Fibroblast of upper back skin (primary cell): ENCODE measurements around the gene PPP1R36.
A peak's percentile ranks its signal among the peaks of the same experiment; 100 is the strongest.
"Not testable (repeated sequence)": the region's sequence is repeated elsewhere in the genome, so short reads cannot be mapped to it uniquely, and the experiment has no call there.

Source experiments
- DNase-seq: peaks from one replicate; pipeline ENCODE4 v3.0.0-alpha.2; 2013

PPP1R36 gene

DNA sequence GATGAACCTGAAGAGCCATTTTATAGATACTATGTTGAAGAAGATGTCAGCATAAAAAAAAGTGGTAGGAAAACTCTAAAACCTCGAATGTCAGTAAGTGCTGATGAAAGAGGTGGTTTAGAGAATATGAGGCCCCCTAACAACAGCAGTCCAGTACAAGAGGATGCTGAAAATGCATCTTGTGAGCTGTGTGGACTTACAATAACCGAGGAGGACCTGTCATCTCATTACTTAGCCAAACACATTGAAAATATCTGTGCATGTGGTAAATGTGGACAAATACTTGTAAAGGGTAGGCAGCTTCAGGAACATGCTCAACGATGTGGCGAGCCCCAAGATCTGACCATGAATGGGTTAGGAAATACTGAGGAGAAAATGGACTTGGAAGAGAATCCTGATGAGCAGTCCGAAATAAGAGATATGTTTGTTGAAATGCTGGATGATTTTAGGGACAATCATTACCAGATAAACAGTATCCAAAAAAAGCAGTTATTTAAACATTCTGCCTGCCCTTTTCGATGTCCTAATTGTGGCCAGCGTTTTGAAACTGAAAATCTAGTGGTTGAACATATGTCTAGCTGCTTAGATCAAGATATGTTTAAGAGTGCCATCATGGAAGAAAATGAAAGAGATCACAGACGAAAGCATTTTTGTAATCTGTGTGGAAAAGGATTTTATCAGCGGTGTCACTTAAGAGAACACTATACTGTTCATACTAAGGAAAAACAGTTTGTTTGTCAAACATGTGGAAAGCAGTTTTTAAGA lies 27.0 kb upstream of the PPP1R36 start:
- DNase-seq, result no peak

DNA sequence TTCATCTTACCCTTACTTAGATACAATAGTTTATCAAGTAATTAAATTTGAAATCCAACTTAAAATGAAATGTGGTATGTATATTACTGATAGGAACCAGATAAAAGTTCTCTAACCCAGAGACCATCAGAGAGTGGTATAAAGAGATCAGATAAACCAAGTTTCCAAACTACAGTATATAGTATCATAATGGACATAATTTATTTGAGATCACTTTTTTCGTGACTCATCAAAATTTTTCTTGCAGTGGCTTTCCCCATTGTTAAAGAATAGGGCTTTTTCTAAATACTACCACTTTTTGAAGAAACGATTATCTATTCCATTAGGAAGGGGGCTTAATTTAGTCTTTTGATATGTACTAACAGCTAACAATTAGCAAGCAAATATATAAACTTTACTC lies 24.4 kb upstream of the PPP1R36 start:
- no peak for DNase-seq

DNA sequence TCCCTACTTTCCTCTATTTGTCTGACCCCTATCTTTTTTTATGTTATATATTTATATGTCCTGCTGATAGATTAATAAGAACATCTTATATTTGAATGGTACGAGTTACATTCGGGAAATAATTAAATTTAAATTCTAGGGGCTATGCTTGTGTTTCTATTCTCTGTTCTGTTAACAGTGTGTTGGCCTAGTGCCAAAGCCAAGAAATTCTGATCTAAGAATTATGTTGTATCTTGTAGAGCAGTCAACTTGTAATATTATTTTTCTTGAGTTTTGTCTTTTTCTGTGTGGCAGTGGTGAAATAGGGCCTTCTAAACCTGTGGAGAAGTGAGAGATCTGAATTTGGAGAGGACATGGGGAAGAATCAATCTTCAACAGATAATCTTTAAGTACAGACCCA lies 18.2 kb upstream of the PPP1R36 start:
- DNase-seq, result no peak

- peak; percentile 72 for DNase-seq
Observed at GRCh38 chr14:64536488-64537245, 13.1 kb upstream of the PPP1R36 start.

DNA sequence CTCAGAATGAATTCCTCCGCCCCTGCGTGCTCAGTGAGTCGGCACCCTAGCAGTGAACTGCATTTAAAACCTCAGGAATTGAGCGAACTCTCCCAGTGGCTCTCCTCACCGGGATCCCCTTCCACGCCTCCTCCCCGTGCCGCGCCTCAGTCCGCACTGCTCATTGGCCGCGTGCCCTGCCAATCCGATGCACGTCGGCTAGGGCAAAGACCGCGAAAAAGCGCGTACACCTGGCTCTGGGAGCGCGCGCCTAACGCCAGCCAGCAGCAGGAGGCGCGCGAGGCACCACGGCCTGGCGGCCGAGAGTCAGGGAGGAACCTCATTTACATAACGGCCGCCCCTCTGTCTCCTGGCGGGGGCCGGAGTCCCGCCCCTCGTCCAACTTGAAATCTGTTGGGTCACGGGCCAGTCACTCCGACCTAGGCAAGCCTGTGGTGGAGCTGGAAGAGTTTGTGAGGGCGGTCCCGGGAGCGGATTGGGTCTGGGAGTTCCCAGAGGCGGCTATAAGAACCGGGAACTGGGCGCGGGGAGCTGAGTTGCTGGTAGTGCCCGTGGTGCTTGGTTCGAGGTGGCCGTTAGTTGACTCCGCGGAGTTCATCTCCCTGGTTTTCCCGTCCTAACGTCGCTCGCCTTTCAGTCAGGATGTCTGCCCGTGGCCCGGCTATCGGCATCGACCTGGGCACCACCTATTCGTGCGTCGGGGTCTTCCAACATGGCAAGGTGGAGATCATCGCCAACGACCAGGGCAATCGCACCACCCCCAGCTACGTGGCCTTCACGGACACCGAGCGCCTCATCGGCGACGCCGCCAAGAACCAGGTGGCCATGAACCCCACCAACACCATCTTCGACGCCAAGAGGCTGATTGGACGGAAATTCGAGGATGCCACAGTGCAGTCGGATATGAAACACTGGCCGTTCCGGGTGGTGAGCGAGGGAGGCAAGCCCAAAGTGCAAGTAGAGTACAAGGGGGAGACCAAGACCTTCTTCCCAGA lies 9.3 kb upstream of the PPP1R36 start, which contains the start of gene HSPA2:
Gene HSPA2, plus strand, starts transcription at position 534 of the 995 bp plus-strand sequence. Its CDS starts 109 bp downstream, at position 643.
- peak; percentile 99 for DNase-seq

- peak; percentile 23 for DNase-seq
Observed at GRCh38 chr14:64541261-64541971, 8.3 kb upstream of the PPP1R36 start.

DNA sequence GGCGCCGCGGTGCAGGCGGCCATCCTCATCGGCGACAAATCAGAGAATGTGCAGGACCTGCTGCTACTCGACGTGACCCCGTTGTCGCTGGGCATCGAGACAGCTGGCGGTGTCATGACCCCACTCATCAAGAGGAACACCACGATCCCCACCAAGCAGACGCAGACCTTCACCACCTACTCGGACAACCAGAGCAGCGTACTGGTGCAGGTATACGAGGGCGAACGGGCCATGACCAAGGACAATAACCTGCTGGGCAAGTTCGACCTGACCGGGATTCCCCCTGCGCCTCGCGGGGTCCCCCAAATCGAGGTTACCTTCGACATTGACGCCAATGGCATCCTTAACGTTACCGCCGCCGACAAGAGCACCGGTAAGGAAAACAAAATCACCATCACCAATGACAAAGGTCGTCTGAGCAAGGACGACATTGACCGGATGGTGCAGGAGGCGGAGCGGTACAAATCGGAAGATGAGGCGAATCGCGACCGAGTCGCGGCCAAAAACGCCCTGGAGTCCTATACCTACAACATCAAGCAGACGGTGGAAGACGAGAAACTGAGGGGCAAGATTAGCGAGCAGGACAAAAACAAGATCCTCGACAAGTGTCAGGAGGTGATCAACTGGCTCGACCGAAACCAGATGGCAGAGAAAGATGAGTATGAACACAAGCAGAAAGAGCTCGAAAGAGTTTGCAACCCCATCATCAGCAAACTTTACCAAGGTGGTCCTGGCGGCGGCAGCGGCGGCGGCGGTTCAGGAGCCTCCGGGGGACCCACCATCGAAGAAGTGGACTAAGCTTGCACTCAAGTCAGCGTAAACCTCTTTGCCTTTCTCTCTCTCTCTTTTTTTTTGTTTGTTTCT lies 7.6 kb upstream of the PPP1R36 start:
- no peak for DNase-seq

DNA sequence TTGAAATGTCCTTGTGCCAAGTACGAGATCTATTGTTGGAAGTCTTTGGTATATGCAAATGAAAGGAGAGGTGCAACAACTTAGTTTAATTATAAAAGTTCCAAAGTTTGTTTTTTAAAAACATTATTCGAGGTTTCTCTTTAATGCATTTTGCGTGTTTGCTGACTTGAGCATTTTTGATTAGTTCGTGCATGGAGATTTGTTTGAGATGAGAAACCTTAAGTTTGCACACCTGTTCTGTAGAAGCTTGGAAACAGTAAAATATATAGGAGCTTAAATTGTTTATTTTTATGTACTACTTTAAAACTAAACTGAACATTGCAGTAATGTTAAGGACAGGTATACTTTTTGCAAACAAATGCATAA lies 6.9 kb upstream of the PPP1R36 start:
- DNase-seq, result no peak

- no peak for DNase-seq
Observed at GRCh38 chr14:64544607-64545312, 5.0 kb upstream of the PPP1R36 start.

- no peak for DNase-seq
Observed at GRCh38 chr14:64549016-64549415, 745 bp upstream of the PPP1R36 start.

GRCh38 chr14:64550621-64551333 lies 1.0 kb downstream of the PPP1R36 start:
- no peak for DNase-seq

DNA sequence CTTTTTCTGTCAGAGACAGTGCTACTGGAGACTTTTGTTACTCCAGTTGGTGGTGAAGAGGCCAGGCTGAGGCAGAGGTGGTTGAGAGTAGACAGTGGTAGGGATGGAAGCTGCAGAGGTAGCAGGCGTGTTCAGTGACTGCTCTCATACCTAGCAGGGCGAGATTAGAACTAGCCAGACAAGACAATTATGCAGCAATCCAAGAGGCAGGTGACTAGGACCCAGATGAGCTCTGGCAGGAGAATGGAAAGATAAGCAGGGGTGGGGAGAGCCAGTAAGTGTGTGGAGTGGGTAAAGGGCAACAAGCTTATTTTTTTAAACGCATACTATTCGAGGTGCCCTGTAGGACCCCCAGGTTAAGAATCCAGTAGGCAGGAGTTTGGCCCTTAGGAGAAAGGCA lies 4.8 kb downstream of the PPP1R36 start:
- DNase-seq, result no peak

- peak; percentile 80 for DNase-seq
Observed at GRCh38 chr14:64556526-64556925, 6.8 kb downstream of the PPP1R36 start.

- not testable (repeated sequence) for DNase-seq
Observed at GRCh38 chr14:64558216-64558615, 8.5 kb downstream of the PPP1R36 start.

GRCh38 chr14:64561631-64562030 lies 11.9 kb downstream of the PPP1R36 start:
- no peak for DNase-seq

- DNase-seq, result no peak
Observed at GRCh38 chr14:64562436-64562835, 12.7 kb downstream of the PPP1R36 start.

DNA sequence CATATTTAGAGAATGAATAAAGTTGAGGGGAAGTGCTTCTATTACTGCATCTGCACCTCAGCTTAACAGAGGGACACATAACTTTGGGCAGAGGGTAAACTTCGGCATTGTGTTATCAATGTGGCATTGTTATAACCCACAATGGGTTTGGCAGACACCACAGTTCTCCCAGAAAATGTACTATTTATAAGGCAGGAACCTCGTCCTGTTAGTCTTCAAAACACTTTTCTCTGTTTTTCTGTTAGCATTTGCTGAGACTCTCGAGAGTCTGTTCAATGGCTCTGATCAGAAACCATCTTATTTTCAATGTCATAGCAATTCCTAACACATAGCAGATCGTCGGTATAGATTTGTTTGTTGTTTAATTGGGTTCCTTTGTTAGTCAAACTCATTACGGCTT lies 13.9 kb downstream of the PPP1R36 start:
- no peak for DNase-seq

GRCh38 chr14:64566651-64567122 lies 16.9 kb downstream of the PPP1R36 start:
- peak; percentile 14 for DNase-seq

GRCh38 chr14:64569138-64569631 lies 19.4 kb downstream of the PPP1R36 start:
- DNase-seq, result peak; percentile 27

GRCh38 chr14:64569646-64570045 lies 19.9 kb downstream of the PPP1R36 start:
- DNase-seq, result not testable (repeated sequence)
